ENCODE results near the gene S100A5. TPM values are rescaled to one million over a fixed set of nuclear protein-coding genes. Genes with fewer than 3 reads are reported as not detected.

Gene S100A5
- total and polyA plus RNA-seq, 2 of the 8 experiments (the other 6 are each of a cell fraction or from before 2014, with no cell fraction given) = not detected

- TF ChIP-seq ATF2 (IDR thresholded peaks at IDR 0.05; ENCODE audit: low read length) (no peak), SP4 (IDR thresholded peaks at IDR 0.05; ENCODE audit: low read length) (no peak), MAFK (IDR thresholded peaks at IDR 0.05; ENCODE audit: low read depth, low read length) (no peak), CEBPB (IDR thresholded peaks at IDR 0.05; ENCODE audit: low read depth, low read length) (no peak), GABPA (IDR thresholded peaks at IDR 0.05; ENCODE audit: borderline replicate concordance, insufficient read depth, low read length) (no peak), NRF1 (IDR thresholded peaks at IDR 0.05; ENCODE audit: low read depth, low read length) (no peak), SIRT6 (IDR thresholded peaks at IDR 0.05; ENCODE audit: low read length) (no peak), SAP30 (IDR thresholded peaks at IDR 0.05; ENCODE audit: insufficient read depth, insufficient replicate concordance, low read length) (no peak)
Measured at GRCh38 chr1:153490272-153491051, 50.3 kb downstream of the S100A5 start (continued).

Measured in H1 (cell line).